ENCODE data around the gene RPA1. TPM values are rescaled to one million over a fixed set of nuclear protein-coding genes. Genes with fewer than 3 reads are reported as not detected.

Gene RPA1
- total and polyA plus RNA-seq, 10 of the 15 experiments (the other 5 are each of a cell fraction or from before 2014, with no cell fraction given) = 35.9 to 198 (median 71.2) TPM

DNA sequence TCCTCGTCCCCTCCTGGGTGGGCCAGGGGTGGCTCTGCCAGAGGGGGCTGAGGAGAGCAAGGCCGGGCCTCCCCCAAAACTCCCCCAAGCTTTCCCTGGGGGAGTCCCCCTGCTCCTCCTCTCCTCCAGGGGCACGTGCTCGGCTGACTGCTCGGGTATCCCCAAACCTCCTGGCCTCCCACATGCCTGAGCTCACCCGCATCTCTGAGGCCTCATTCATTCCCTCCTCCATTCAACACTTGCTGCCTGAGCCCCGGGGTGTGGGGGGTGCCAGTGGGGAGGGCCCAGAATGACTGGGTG is 112.2 kb downstream of the RPA1 start:
- Histone ChIP-seq H3K27me3 (replicated peaks in 1 of 2; ENCODE audit: control insufficient read depth in 2 of 2, insufficient read depth in 2 of 2, low read length in 1 of 2) (no peaks in the 10 kb centered on the region), H2AFZ (ENCODE audit: control insufficient read depth, low read depth, low read length) (no peak overlapping the region), H3K79me2 (ENCODE audit: control insufficient read depth, insufficient read depth, low read length) (no peaks in the 10 kb centered on the region), H3K36me3 (ENCODE audit: control insufficient read depth in 2 of 2, insufficient read depth in 2 of 2, low read length in 1 of 2) (no peaks in the 10 kb centered on the region), H4K20me1 (ENCODE audit: control insufficient read depth, insufficient read depth) (no peaks in the 10 kb centered on the region), H3K4me2 (ENCODE audit: control insufficient read depth, insufficient read depth) (no peak overlapping the region), H3K9ac (ENCODE audit: control insufficient read depth, insufficient read depth, low read length) (no peak overlapping the region), H3K9me3 (replicated peaks; ENCODE audit: control insufficient read depth, insufficient read depth, low read length) (no peaks in the 10 kb centered on the region), H3K4me1 (ENCODE audit: control insufficient read depth, insufficient read depth, low read length) (no peaks in the 10 kb centered on the region; the same call in 1 of the 2 replicates), H3K4me3 (no peak overlapping the region), H3K27ac (ENCODE audit: control insufficient read depth, insufficient read depth) (no peak overlapping the region)
- in situ Hi-C loops (cut with MboI) = no loop called here
- ChIA-PET RAD21 (ENCODE audit: unreplicated experiment) (no interaction called here), CTCF (no interaction called here), POLR2A (no interaction called here), SMC1A (ENCODE audit: uncharacterized antibody, unreplicated experiment) (no interaction called here)
- ATAC-seq = peak; percentile 26; the same call in 2 of the 3 replicates
- DNase-seq (ENCODE audit: low read depth, low spot score) = no peak
- WGBS (ENCODE audit: insufficient coverage, insufficient replicate concordance, low lambda C conversion rate, missing lambda C conversion rate) = 0% methylated on average over 6 of the region's 7 CpGs
- intact Hi-C loops (cut with micrococcal nuclease; ENCODE audit: unreplicated experiment) = no loop called here
- FAIRE-seq = no peak
- TF ChIP-seq USF1 (IDR thresholded peaks at IDR 0.05; ENCODE audit: borderline replicate concordance, extremely low read length, insufficient read depth, low read depth, low read length) = peak; percentile 18
- TF ChIP-seq POLR2A (IDR thresholded peaks at IDR 0.05; ENCODE audit: low read depth, low read length) = no peak
- 0 out of 2 replicates have a peak, but pooled peaks have one; percentile 29 for TF ChIP-seq IKZF1 (conservative IDR thresholded peaks at IDR 0.05)
- no peak for TF ChIP-seq SMAD1 (IDR thresholded peaks at IDR 0.05; ENCODE audit: low read depth, partially characterized antibody)
- TF ChIP-seq NRF1 (conservative IDR thresholded peaks at IDR 0.05; ENCODE audit: low read depth, low read length) = no peak
- no peak for TF ChIP-seq MEF2A (IDR thresholded peaks at IDR 0.05; ENCODE audit: insufficient read depth, low read depth, low read length)
- TF ChIP-seq SUPT20H (IDR thresholded peaks at IDR 0.05; ENCODE audit: borderline replicate concordance, control insufficient read depth, low read depth, low read length) = no peak
- TF ChIP-seq, protein P1, sequence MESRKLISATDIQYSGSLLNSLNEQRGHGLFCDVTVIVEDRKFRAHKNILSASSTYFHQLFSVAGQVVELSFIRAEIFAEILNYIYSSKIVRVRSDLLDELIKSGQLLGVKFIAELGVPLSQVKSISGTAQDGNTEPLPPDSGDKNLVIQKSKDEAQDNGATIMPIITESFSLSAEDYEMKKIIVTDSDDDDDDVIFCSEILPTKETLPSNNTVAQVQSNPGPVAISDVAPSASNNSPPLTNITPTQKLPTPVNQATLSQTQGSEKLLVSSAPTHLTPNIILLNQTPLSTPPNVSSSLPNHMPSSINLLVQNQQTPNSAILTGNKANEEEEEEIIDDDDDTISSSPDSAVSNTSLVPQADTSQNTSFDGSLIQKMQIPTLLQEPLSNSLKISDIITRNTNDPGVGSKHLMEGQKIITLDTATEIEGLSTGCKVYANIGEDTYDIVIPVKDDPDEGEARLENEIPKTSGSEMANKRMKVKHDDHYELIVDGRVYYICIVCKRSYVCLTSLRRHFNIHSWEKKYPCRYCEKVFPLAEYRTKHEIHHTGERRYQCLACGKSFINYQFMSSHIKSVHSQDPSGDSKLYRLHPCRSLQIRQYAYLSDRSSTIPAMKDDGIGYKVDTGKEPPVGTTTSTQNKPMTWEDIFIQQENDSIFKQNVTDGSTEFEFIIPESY (IDR thresholded peaks at IDR 0.05) = no peak
- TF ChIP-seq ZNF622 (IDR thresholded peaks at IDR 0.05) = no peak
- no peak for TF ChIP-seq HCFC1 (IDR thresholded peaks at IDR 0.05; ENCODE audit: low read length)
- no peak for TF ChIP-seq JUNB (IDR thresholded peaks at IDR 0.05)
- TF ChIP-seq SMC3 (IDR thresholded peaks at IDR 0.05; ENCODE audit: borderline replicate concordance, low read length) = no peak
- TF ChIP-seq SREBF1 (IDR thresholded peaks at IDR 0.05; ENCODE audit: low read length) = no peak
- TF ChIP-seq BHLHE40 (IDR thresholded peaks at IDR 0.05; ENCODE audit: borderline replicate concordance in 1 of 2, low read depth in 2 of 2, low read length in 1 of 2) = peak; percentile 77 to 86
- no TSS peak for BruUV-seq (replicated peaks)
